NCI-H1436 (cell line): ENCODE data around the gene HCRTR1.

Source experiments
- DNase-seq: peaks from one replicate; lab custom pipeline; 2025; lab: John Stamatoyannopoulos, UW

The HCRTR1 gene

GRCh38 chr1:31617218-31617915, at the start of gene HCRTR1:
HCRTR1 (plus strand) TSS chr1:31617689; CDS start chr1:31619193, 1,504 bp downstream.
- no peak for DNase-seq

- DNase-seq: no peak
Measured at GRCh38 chr1:31567956-31568570, 49.4 kb upstream of the HCRTR1 start.

GRCh38 chr1:31568895-31569595, 48.4 kb upstream of the HCRTR1 start:
- DNase-seq: no peak

GRCh38 chr1:31569596-31570173, 47.8 kb upstream of the HCRTR1 start:
- DNase-seq: no peak

GRCh38 chr1:31570228-31570627, 47.3 kb upstream of the HCRTR1 start:
- DNase-seq: no peak

- DNase-seq: no peak
Measured at GRCh38 chr1:31570906-31571305, 46.6 kb upstream of the HCRTR1 start.

- DNase-seq: no peak
Measured at GRCh38 chr1:31571340-31572295, 45.9 kb upstream of the HCRTR1 start.

- no peak for DNase-seq
Measured at GRCh38 chr1:31572323-31573104, 45.0 kb upstream of the HCRTR1 start.

GRCh38 chr1:31573261-31573660, 44.2 kb upstream of the HCRTR1 start:
- no peak for DNase-seq

GRCh38 chr1:31574749-31575368, 42.6 kb upstream of the HCRTR1 start:
- no peak for DNase-seq

- no peak for DNase-seq
Measured at GRCh38 chr1:31575369-31576140, 41.9 kb upstream of the HCRTR1 start.

- no peak for DNase-seq
Measured at GRCh38 chr1:31576201-31576669, 41.3 kb upstream of the HCRTR1 start, which contains the start of gene TINAGL1. TINAGL1 (plus strand) TSS chr1:31576515; CDS start chr1:31577149, 634 bp downstream.

- no peak for DNase-seq
Measured at GRCh38 chr1:31576743-31577455, 40.6 kb upstream of the HCRTR1 start.

GRCh38 chr1:31577515-31578192, 39.8 kb upstream of the HCRTR1 start:
- DNase-seq: no peak

- no peak for DNase-seq
Measured at GRCh38 chr1:31579374-31579773, 38.1 kb upstream of the HCRTR1 start.

- DNase-seq: no peak
Measured at GRCh38 chr1:31580513-31580870, 37.0 kb upstream of the HCRTR1 start.

GRCh38 chr1:31580891-31581603, 36.4 kb upstream of the HCRTR1 start:
- DNase-seq: no peak
